ENCODE measurements around the gene PINLYP. TPM values are rescaled to one million over a fixed set of nuclear protein-coding genes. Genes with fewer than 3 reads are reported as not detected.
A peak's percentile ranks its signal among the peaks of the same experiment; 100 is the strongest.

PINLYP gene
- total RNA-seq, 1 donor = 0.72 TPM

GRCh38 chr19:43527860-43528622 lies 47.6 kb upstream of the PINLYP start:
- peak; percentile 34 for DNase-seq (ENCODE audit: insufficient read length, low spot score, missing footprints)
- Histone ChIP-seq H3K36me3 (ENCODE audit: insufficient read depth, low read length) (no peaks in the 10 kb centered on the region), H2AFZ (ENCODE audit: low read length) (no peak overlapping the region), H3K4me2 (ENCODE audit: insufficient read depth, low read length) (peak overlapping the region; percentile 95), H3K79me2 (ENCODE audit: insufficient read depth, low read length) (peaks cover 39% of the 10 kb centered on the region), H3K27ac (ENCODE audit: low read depth, low read length) (peak overlapping the region; percentile 9), H3K4me3 (ENCODE audit: insufficient read depth, low read length) (peak overlapping the region; percentile 40), H4K20me1 (ENCODE audit: insufficient read depth, low read length) (peaks cover 2% of the 10 kb centered on the region), H3K4me1 (ENCODE audit: insufficient read depth, low read length) (peaks cover 35% of the 10 kb centered on the region), H3K9me3 (ENCODE audit: low read depth, low read length) (no peaks in the 10 kb centered on the region), H3K27me3 (ENCODE audit: insufficient read depth, low read length) (no peaks in the 10 kb centered on the region)
- TF ChIP-seq, protein P1, sequence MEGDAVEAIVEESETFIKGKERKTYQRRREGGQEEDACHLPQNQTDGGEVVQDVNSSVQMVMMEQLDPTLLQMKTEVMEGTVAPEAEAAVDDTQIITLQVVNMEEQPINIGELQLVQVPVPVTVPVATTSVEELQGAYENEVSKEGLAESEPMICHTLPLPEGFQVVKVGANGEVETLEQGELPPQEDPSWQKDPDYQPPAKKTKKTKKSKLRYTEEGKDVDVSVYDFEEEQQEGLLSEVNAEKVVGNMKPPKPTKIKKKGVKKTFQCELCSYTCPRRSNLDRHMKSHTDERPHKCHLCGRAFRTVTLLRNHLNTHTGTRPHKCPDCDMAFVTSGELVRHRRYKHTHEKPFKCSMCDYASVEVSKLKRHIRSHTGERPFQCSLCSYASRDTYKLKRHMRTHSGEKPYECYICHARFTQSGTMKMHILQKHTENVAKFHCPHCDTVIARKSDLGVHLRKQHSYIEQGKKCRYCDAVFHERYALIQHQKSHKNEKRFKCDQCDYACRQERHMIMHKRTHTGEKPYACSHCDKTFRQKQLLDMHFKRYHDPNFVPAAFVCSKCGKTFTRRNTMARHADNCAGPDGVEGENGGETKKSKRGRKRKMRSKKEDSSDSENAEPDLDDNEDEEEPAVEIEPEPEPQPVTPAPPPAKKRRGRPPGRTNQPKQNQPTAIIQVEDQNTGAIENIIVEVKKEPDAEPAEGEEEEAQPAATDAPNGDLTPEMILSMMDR (IDR thresholded peaks at IDR 0.05; ENCODE audit: extremely low read depth, low read depth, low read length) = no peak

GRCh38 chr19:43532571-43532961 lies 43.0 kb upstream of the PINLYP start:
- H3K36me3 ChIP-seq (ENCODE audit: insufficient read depth, low read length) = peaks cover 4% of the 10 kb centered on the region
- DNase-seq (ENCODE audit: insufficient read length, low spot score, missing footprints) = peak; percentile 91
- H3K79me2 ChIP-seq (ENCODE audit: insufficient read depth, low read length) = no peaks in the 10 kb centered on the region
- H3K27me3 ChIP-seq (ENCODE audit: insufficient read depth, low read length) = no peaks in the 10 kb centered on the region
- peaks cover 25% of the 10 kb centered on the region for H3K4me1 ChIP-seq (ENCODE audit: insufficient read depth, low read length)
- peaks cover 6% of the 10 kb centered on the region for H4K20me1 ChIP-seq (ENCODE audit: insufficient read depth, low read length)
- peak overlapping the region; percentile 81 for H3K4me2 ChIP-seq (ENCODE audit: insufficient read depth, low read length)
- no peaks in the 10 kb centered on the region for H3K9me3 ChIP-seq (ENCODE audit: low read depth, low read length)
- H2AFZ ChIP-seq (ENCODE audit: low read length) = peak overlapping the region; percentile 95
- TF ChIP-seq, protein P1 (IDR thresholded peaks at IDR 0.05; ENCODE audit: extremely low read depth, low read depth, low read length) = no peak
- peak overlapping the region; percentile 36 for H3K27ac ChIP-seq (ENCODE audit: low read depth, low read length)
- peak overlapping the region; percentile 76 for H3K4me3 ChIP-seq (ENCODE audit: insufficient read depth, low read length)

DNA sequence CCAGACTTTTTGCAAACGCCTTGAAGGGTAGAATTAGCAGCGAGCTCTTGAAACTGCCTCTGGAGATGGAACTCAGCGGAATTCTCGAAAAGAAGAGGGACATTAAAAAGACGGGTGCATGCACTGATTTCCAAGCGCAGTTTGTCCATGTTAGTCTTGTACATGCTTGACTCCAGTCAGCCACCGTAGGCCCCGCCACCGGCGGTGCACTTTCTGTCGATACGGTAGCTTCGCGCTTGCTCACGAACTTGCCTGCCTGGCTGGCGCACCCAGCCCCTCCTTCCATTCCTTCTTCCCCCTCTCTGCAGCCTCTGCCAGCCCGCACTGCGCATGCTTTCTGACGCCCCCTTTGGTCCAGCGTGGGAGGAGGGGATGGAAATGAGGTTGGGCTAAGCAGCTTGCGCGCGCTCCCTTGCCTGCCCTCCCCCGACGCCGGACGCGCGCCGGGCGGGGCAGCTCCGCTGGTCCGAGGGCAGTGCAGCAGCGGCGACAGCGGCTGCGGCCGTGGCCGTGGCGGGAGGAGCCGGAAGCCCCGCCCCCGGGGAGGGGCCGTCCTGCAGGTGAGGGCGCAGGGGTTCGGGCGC lies 42.5 kb upstream of the PINLYP start, which contains the start of gene ZNF575:
ZNF575 (plus strand) TSS at position 227 of the 584 bp plus-strand sequence. CDS start 1,235 bp downstream, outside the sequence.
- DNase-seq (ENCODE audit: insufficient read length, low spot score, missing footprints) = peak; percentile 98
- Histone ChIP-seq H3K4me1 (ENCODE audit: insufficient read depth, low read length) (peaks cover 20% of the 10 kb centered on the region), H2AFZ (ENCODE audit: low read length) (peak within 1 kb of the TSS; percentile 95), H3K27me3 (ENCODE audit: insufficient read depth, low read length) (no peaks in the 10 kb centered on the region), H3K4me2 (ENCODE audit: insufficient read depth, low read length) (peak within 1 kb of the TSS; percentile 81), H3K4me3 (ENCODE audit: insufficient read depth, low read length) (peak within 1 kb of the TSS; percentile 76), H3K79me2 (ENCODE audit: insufficient read depth, low read length) (no peaks in the 10 kb centered on the region), H3K27ac (ENCODE audit: low read depth, low read length) (peak within 1 kb of the TSS; percentile 36), H3K9me3 (ENCODE audit: low read depth, low read length) (no peaks in the 10 kb centered on the region), H3K36me3 (ENCODE audit: insufficient read depth, low read length) (peaks cover 9% of the 10 kb centered on the region), H4K20me1 (ENCODE audit: insufficient read depth, low read length) (peaks cover 6% of the 10 kb centered on the region)
- TF ChIP-seq, protein P1 (IDR thresholded peaks at IDR 0.05; ENCODE audit: extremely low read depth, low read depth, low read length) = no peak

All from osteoblast (primary cell).